Measurements from ENCODE around the gene RAB15.

RAB15 gene

DNA sequence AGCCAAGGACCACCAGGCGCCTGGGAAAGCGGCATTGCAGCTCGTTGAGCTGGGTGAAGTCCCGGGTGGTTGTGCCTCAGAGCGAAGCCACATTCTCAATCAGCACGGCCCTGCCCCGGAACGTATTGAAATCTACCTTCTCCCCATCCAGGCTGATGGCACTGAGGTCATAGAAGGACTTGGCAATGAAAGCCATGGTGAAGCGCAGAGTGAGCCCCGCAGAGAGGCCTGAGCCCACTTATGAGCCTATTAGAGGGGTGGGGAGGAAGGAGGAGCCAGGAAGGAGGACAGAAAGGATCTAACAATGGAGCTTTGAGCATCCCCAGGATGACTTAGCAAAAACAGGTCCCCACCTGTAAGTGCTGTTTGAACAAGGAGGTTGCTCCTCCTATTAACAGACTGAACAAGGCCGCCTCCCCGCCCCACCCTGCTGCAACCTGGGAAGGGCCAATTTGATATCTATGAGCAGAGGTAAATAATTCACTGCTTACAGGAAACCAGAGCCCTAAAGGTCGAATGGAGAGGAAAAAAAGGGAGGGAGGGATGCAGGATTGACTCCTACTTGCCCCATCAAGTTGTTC, 29.5 kb downstream of the RAB15 start, which contains the start of gene GPX2:
GPX2 (minus strand) TSS at position 215 of the 581 bp plus-strand sequence; CDS start at position 196, 19 bp downstream.
- DNase-seq (ENCODE audit: low read depth), result no peak
- H3K4me3 ChIP-seq (replicated peaks; ENCODE audit: low read depth, low read length), result no peak within 1 kb of the TSS
- no peak for TF ChIP-seq CTCF (IDR thresholded peaks at IDR 0.05; ENCODE audit: low read length, missing control alignments)

DNA sequence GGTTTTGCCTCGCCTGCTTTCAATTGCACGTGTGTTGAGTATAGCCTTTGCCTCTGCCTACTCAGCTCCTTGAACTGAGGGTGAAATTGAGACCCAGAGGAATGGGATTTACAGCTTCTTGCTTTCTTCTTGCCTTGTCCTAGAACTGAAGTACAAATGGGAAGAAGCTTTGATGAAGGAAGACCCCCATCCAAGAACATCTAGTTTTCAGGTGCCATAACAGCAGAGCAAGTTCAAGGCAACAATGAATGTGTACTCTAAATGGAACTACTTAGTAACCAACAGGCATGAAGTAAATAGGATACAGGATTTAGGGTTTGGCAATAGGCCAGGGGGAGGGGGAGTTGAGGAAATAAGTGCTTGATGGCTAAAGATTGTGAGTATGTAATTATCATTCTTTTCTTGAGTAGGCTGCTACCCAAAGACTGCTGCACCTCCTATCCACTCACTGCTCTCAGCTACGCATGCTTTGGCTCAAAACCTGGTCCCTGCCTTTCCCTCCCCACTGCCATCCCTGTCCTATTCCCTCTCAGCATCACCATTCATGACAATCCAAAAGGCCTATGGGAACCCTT, 31.7 kb downstream of the RAB15 start:
- no peak for DNase-seq (ENCODE audit: low read depth)
- no peak for TF ChIP-seq CTCF (IDR thresholded peaks at IDR 0.05; ENCODE audit: low read length, missing control alignments)
- no peak overlapping the region for H3K4me3 ChIP-seq (replicated peaks; ENCODE audit: low read depth, low read length)

GRCh38 chr14:64939817-64940190, 32.3 kb downstream of the RAB15 start:
- H3K4me3 ChIP-seq (replicated peaks; ENCODE audit: low read depth, low read length), result no peak overlapping the region
- TF ChIP-seq CTCF (IDR thresholded peaks at IDR 0.05; ENCODE audit: low read length, missing control alignments), result no peak
- DNase-seq (ENCODE audit: low read depth), result no peak

- no peak overlapping the region for H3K4me3 ChIP-seq (replicated peaks; ENCODE audit: low read depth, low read length)
- DNase-seq (ENCODE audit: low read depth), result no peak
- TF ChIP-seq CTCF (IDR thresholded peaks at IDR 0.05; ENCODE audit: low read length, missing control alignments), result no peak
Measured at GRCh38 chr14:64938972-64939816, 32.9 kb downstream of the RAB15 start.

DNA sequence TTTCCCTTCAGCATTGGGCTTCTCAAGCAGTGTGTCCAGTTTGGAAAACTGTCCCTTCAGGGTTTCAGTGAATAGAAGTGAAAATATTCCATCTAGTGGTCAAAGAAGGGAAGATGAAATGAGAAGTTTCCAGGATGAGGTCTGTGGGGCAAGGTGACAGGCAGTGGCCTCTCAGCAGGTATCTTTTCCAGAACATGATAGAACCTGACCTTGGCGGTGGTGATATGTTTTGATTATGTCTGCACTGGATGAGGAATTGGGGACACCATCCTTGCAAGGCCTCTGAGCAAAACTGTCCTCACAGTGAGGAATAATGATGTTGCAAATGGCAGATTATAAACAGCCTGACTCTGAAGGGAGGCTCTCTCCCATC, 34.3 kb downstream of the RAB15 start:
- peak; percentile 31 for DNase-seq (ENCODE audit: low read depth)
- TF ChIP-seq CTCF (IDR thresholded peaks at IDR 0.05; ENCODE audit: low read length, missing control alignments), result peak; percentile 43
- no peak overlapping the region for H3K4me3 ChIP-seq (replicated peaks; ENCODE audit: low read depth, low read length)

DNA sequence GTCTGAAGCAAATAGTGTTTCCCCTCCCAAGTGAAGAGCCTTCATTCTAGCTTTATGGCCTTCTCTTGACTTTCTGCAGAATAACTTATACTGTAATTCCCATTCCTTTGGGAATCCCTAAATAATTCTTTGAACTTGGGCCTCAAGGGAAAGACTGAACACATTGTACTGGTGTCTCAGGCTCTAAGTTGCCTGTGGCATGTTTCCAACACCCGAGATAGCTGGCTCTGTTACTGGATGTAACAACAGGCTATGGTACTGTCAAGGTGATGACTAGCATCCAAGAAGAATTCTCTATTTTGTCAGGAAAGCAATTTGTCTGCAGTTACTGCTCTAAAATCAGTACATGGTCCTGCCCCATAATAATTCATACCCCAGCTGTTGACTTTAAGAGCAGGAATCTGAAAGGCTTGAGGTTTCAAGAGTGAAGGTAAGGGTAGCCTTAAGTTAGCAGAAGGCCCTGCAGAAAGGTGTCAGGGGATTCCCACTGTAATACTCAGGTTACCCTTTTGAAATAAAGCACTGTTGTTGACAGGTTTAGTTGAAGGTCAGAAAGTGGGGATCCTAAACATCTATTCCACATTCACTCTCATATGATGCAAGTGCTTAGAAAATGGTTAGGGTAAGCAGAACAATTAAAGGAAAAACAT, 34.8 kb downstream of the RAB15 start:
- DNase-seq (ENCODE audit: low read depth), result peak; percentile 42
- no peak for TF ChIP-seq CTCF (IDR thresholded peaks at IDR 0.05; ENCODE audit: low read length, missing control alignments)
- no peak overlapping the region for H3K4me3 ChIP-seq (replicated peaks; ENCODE audit: low read depth, low read length)

Measured in fibroblast of pulmonary artery (primary cell).